Muscle layer of colon (tissue), 2 donors: ENCODE measurements around the gene MAN1C1.

Source experiments
- H3K27ac ChIP-seq: one replicate; pipeline ENCODE4 v1.7.0; 2013; ENCODE audit warnings: low read depth, mild to moderate bottlenecking, low read length, moderate library complexity
- H3K27me3 ChIP-seq, 2 donors: one replicate each; pipeline ENCODE4 v1.7.0; 2013; ENCODE audit warnings: low read length in 2 of 2, mild to moderate bottlenecking in 2 of 2; ENCODE audit not compliant: insufficient read depth in 2 of 2, control insufficient read depth in 1 of 2
- H3K36me3 ChIP-seq: one replicate; pipeline ENCODE4 v1.7.0; 2013; ENCODE audit warnings: mild to moderate bottlenecking, low read length; ENCODE audit not compliant: insufficient read depth
- H3K4me1 ChIP-seq: one replicate; pipeline ENCODE4 v1.7.0; 2013; ENCODE audit warnings: mild to moderate bottlenecking, low read length; ENCODE audit not compliant: insufficient read depth
- H3K4me3 ChIP-seq, 2 donors: one replicate each; pipeline ENCODE4 v1.7.0; 2013; ENCODE audit warnings: low read length in 2 of 2, low read depth in 1 of 2, mild to moderate bottlenecking in 1 of 2, moderate library complexity in 1 of 2
- H3K9ac ChIP-seq: one replicate; pipeline ENCODE4 v1.7.0; 2013; ENCODE audit warnings: low read length
- H3K9me3 ChIP-seq: one replicate; pipeline ENCODE4 v1.7.0; 2013; ENCODE audit warnings: mild to moderate bottlenecking, low read length
- donor health status: abdominal sarcoma.
- donor health status: Adenocarcinoma of cecum.

The MAN1C1 gene

GRCh38 chr1:25744140-25744581, 127.6 kb downstream of the MAN1C1 start:
- Histone ChIP-seq H3K36me3 (no peaks in the 10 kb centered on the region), H3K4me1 (peaks cover 45% of the 10 kb centered on the region), H3K9ac (peak overlapping the region; percentile 41), H3K27me3 (no peaks in the 10 kb centered on the region), H3K27ac (peak overlapping the region; percentile 64), H3K9me3 (no peaks in the 10 kb centered on the region), H3K4me3 (peak overlapping the region in 1 of 2 donors; percentile 3)

- Histone ChIP-seq H3K4me1 (peaks cover 45% of the 10 kb centered on the region), H3K9me3 (no peaks in the 10 kb centered on the region)
These were observed 128.2 kb downstream of the MAN1C1 start for GRCh38 chr1:25744636-25745425.

GRCh38 chr1:25746299-25747045, 129.9 kb downstream of the MAN1C1 start:
- Histone ChIP-seq H3K4me3 (no peak overlapping the region), H3K9ac (no peak overlapping the region), H3K9me3 (no peaks in the 10 kb centered on the region), H3K27ac (no peak overlapping the region), H3K27me3 (no peaks in the 10 kb centered on the region), H3K36me3 (peaks cover 2% of the 10 kb centered on the region), H3K4me1 (peaks cover 41% of the 10 kb centered on the region)

More at GRCh38 chr1:25744636-25745425, 128.2 kb downstream of the MAN1C1 start:
- Histone ChIP-seq H3K27ac (peak overlapping the region; percentile 64), H3K4me3 (no peak overlapping the region), H3K9ac (no peak overlapping the region), H3K36me3 (no peaks in the 10 kb centered on the region), H3K27me3 (no peaks in the 10 kb centered on the region)

GRCh38 chr1:25747046-25747719, 130.6 kb downstream of the MAN1C1 start:
- H3K9ac ChIP-seq = no peak overlapping the region
- H3K36me3 ChIP-seq = peaks cover 8% of the 10 kb centered on the region
- H3K27ac ChIP-seq = no peak overlapping the region
- H3K4me3 ChIP-seq = no peak overlapping the region
- no peaks in the 10 kb centered on the region for H3K27me3 ChIP-seq
- H3K9me3 ChIP-seq = no peaks in the 10 kb centered on the region
- H3K4me1 ChIP-seq = peaks cover 35% of the 10 kb centered on the region

GRCh38 chr1:25748531-25749205, 132.1 kb downstream of the MAN1C1 start:
- no peak overlapping the region for H3K27ac ChIP-seq
- no peaks in the 10 kb centered on the region for H3K9me3 ChIP-seq
- H3K4me3 ChIP-seq = no peak overlapping the region
- peaks cover 23% of the 10 kb centered on the region for H3K4me1 ChIP-seq
- H3K36me3 ChIP-seq = peaks cover 8% of the 10 kb centered on the region
- H3K27me3 ChIP-seq = no peaks in the 10 kb centered on the region
- H3K9ac ChIP-seq = no peak overlapping the region

- Histone ChIP-seq H3K9me3 (no peaks in the 10 kb centered on the region), H3K4me3 (no peak overlapping the region), H3K27me3 (no peaks in the 10 kb centered on the region), H3K9ac (no peak overlapping the region), H3K27ac (no peak overlapping the region), H3K36me3 (peaks cover 18% of the 10 kb centered on the region), H3K4me1 (peaks cover 19% of the 10 kb centered on the region)
These were observed 134.5 kb downstream of the MAN1C1 start for GRCh38 chr1:25750923-25751605.

- Histone ChIP-seq H3K9ac (no peak overlapping the region), H3K4me3 (no peak overlapping the region), H3K27ac (no peak overlapping the region), H3K27me3 (no peaks in the 10 kb centered on the region), H3K4me1 (peaks cover 15% of the 10 kb centered on the region), H3K36me3 (peaks cover 24% of the 10 kb centered on the region), H3K9me3 (no peaks in the 10 kb centered on the region)
These were observed 138.0 kb downstream of the MAN1C1 start for GRCh38 chr1:25754470-25755181.

- Histone ChIP-seq H3K36me3 (peaks cover 24% of the 10 kb centered on the region), H3K9me3 (no peaks in the 10 kb centered on the region), H3K9ac (no peak overlapping the region), H3K4me1 (peaks cover 15% of the 10 kb centered on the region), H3K4me3 (no peak overlapping the region), H3K27ac (no peak overlapping the region), H3K27me3 (no peaks in the 10 kb centered on the region)
These were observed 139.0 kb downstream of the MAN1C1 start for GRCh38 chr1:25755475-25756125.

- no peaks in the 10 kb centered on the region for H3K27me3 ChIP-seq
- peaks cover 24% of the 10 kb centered on the region for H3K36me3 ChIP-seq
- H3K4me3 ChIP-seq = no peak overlapping the region
- no peak overlapping the region for H3K9ac ChIP-seq
- no peak overlapping the region for H3K27ac ChIP-seq
- H3K9me3 ChIP-seq = no peaks in the 10 kb centered on the region
- peaks cover 15% of the 10 kb centered on the region for H3K4me1 ChIP-seq
These were observed 139.6 kb downstream of the MAN1C1 start for GRCh38 chr1:25756215-25756614.
